GM12864 (cell line): ENCODE measurements around the gene RBMXL3.

Experiments
- DNase-seq: peaks from one replicate; pipeline ENCODE4 v3.0.0-alpha.2; 2011; ENCODE audit warnings: low read depth
- H3K4me3 ChIP-seq: 2 replicates; pipeline ENCODE4 v1.5.1; 2011; ENCODE audit warnings: mild to moderate bottlenecking, low read depth, low read length, control low read depth
- CTCF ChIP-seq: IDR thresholded peaks from 2 replicates; pipeline ENCODE4 v1.5.1; 2011; ENCODE audit warnings: low read depth, mild to moderate bottlenecking, moderate library complexity, low read length, control low read depth, inconsistent platforms; ENCODE audit errors: missing control alignments

RBMXL3 gene

GRCh38 chrX:115189110-115189509, at the start of gene RBMXL3:
Gene RBMXL3, plus strand, starts transcription at chrX:115189410. Its CDS starts 32 bp downstream, at chrX:115189442.
- H3K4me3 ChIP-seq: no peak within 1 kb of the TSS
- DNase-seq: no peak
- TF ChIP-seq CTCF: no peak

- TF ChIP-seq CTCF: no peak
- no peak overlapping the region for H3K4me3 ChIP-seq
- DNase-seq: no peak
These were observed 47.2 kb upstream of the RBMXL3 start for GRCh38 chrX:115142057-115142456.

DNA sequence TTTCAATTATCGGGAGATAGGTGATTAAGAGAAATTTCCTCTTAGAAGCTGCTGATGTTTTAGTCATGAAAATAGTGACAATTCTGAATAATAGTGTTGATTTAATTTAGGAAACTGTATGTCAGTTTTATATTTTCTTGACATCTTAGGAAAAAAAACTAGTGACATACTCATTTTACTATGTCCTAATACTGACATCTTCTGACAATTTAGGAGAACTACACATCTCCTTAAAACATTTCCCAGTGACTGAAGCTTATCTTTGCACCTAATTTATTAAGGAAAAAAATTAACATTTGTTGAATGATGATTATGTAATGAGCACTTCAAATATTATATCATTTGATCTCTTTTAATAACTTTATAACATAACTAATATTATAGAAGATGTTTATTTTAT, 42.0 kb upstream of the RBMXL3 start:
- no peak overlapping the region for H3K4me3 ChIP-seq
- no peak for TF ChIP-seq CTCF
- DNase-seq: no peak

DNA sequence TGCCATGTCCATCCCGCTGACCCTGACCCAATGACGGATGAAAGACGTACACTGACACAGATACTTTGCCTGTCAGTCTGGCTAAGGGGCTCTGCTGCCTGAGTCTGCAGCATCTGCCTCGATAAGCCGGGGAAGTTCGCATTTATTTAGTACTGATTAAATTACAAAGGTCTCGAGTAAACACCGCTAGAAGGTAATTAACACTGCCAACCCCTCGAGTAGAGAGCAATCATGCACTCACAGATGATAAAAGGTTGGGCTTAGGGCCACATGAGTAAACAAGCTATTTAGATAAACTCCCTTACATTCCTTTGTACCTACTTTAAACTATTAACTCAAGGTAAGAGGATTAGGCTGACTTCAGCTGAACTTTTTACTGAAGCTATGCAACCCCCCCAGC, 16.0 kb upstream of the RBMXL3 start:
- no peak overlapping the region for H3K4me3 ChIP-seq

DNA sequence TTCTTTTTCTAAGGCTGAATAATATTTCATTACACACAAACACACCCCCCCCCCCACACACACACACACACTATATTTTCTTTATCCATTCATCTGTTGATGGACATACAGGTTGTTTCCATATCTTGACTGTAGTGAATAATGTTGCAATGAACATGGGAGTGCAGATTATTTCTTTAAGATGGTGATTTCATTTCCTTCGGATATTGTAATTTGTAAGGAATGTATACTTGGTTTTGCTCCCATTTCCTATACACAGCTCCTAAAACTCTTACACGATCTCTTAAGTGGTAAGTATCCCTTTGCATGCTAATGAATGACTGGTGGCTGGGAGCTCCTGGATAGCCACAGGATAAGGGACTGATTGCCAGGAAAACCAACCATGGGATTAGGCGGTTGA, 14.7 kb upstream of the RBMXL3 start:
- no peak for TF ChIP-seq CTCF
- H3K4me3 ChIP-seq: no peak overlapping the region
- no peak for DNase-seq

More for the DNA sequence above, 16.0 kb upstream of the RBMXL3 start:
- no peak for DNase-seq
- no peak for TF ChIP-seq CTCF

- no peak overlapping the region for H3K4me3 ChIP-seq
- TF ChIP-seq CTCF: no peak
- no peak for DNase-seq
These were observed 11.3 kb upstream of the RBMXL3 start for GRCh38 chrX:115177932-115178331.

- DNase-seq: no peak
- TF ChIP-seq CTCF: no peak
- no peak overlapping the region for H3K4me3 ChIP-seq
These were observed 10.7 kb upstream of the RBMXL3 start for GRCh38 chrX:115178473-115178872.
